GM18867 (cell line): Measurements from ENCODE around the gene TRABD2A.

Source experiments
- ATAC-seq: cut with Tn5 transposase; IDR thresholded peaks from one replicate; pipeline ENCODE4 v1.9.1; 2021; ENCODE audit warnings: mild to moderate bottlenecking, moderate library complexity; ENCODE audit not compliant: unreplicated experiment

The TRABD2A gene

GRCh38 chr2:84827978-84828575 is 52.8 kb downstream of the TRABD2A start:
- no peak for ATAC-seq

GRCh38 chr2:84823788-84824187 is 57.1 kb downstream of the TRABD2A start:
- no peak for ATAC-seq

GRCh38 chr2:84823229-84823628 is 57.7 kb downstream of the TRABD2A start:
- ATAC-seq = no peak

GRCh38 chr2:84821806-84822205 is 59.1 kb downstream of the TRABD2A start:
- no peak for ATAC-seq

- ATAC-seq = peak; percentile 90
These were observed 63.6 kb downstream of the TRABD2A start for GRCh38 chr2:84817239-84817655.

GRCh38 chr2:84816426-84817026 is 64.4 kb downstream of the TRABD2A start:
- peak; percentile 76 for ATAC-seq

- ATAC-seq = no peak
These were observed 65.7 kb downstream of the TRABD2A start for GRCh38 chr2:84815146-84815545.

- ATAC-seq = no peak
These were observed 68.9 kb downstream of the TRABD2A start for GRCh38 chr2:84811839-84812431.

- no peak for ATAC-seq
These were observed 72.6 kb downstream of the TRABD2A start for GRCh38 chr2:84808279-84808678.

GRCh38 chr2:84807063-84807485 is 73.8 kb downstream of the TRABD2A start:
- ATAC-seq = no peak

GRCh38 chr2:84805250-84805958 is 75.5 kb downstream of the TRABD2A start:
- ATAC-seq = no peak

- ATAC-seq = no peak
These were observed 79.1 kb downstream of the TRABD2A start for GRCh38 chr2:84801811-84802210.

GRCh38 chr2:84800194-84800805 is 80.6 kb downstream of the TRABD2A start:
- ATAC-seq = peak; percentile 87

- peak; percentile 2 for ATAC-seq
These were observed 81.1 kb downstream of the TRABD2A start for GRCh38 chr2:84799772-84800171.

- ATAC-seq = no peak
These were observed 83.6 kb downstream of the TRABD2A start for GRCh38 chr2:84797271-84797670.

- ATAC-seq = no peak
These were observed 84.1 kb downstream of the TRABD2A start for GRCh38 chr2:84796798-84797197.

GRCh38 chr2:84793641-84794040 is 87.2 kb downstream of the TRABD2A start:
- ATAC-seq = no peak

- no peak for ATAC-seq
These were observed 87.9 kb downstream of the TRABD2A start for GRCh38 chr2:84792856-84793522.

- no peak for ATAC-seq
These were observed 92.4 kb downstream of the TRABD2A start for GRCh38 chr2:84788498-84788897.

- no peak for ATAC-seq
These were observed 92.9 kb downstream of the TRABD2A start for GRCh38 chr2:84788027-84788426.

GRCh38 chr2:84786601-84787000 is 94.3 kb downstream of the TRABD2A start:
- ATAC-seq = no peak
